ENCODE results near the gene SEC63.

The SEC63 gene

GRCh38 chr6:107853230-107853629 is 104.8 kb downstream of the SEC63 start:
- DNase-seq = no peak

- DNase-seq = no peak
Measured at GRCh38 chr6:107849325-107849724, 108.7 kb downstream of the SEC63 start.

GRCh38 chr6:107847844-107848802 is 109.9 kb downstream of the SEC63 start:
- DNase-seq = peak; percentile 36 to 66

- no peak for DNase-seq
Measured at GRCh38 chr6:107846262-107846795, 111.7 kb downstream of the SEC63 start.

GRCh38 chr6:107845777-107846176 is 112.2 kb downstream of the SEC63 start:
- DNase-seq = no peak

GRCh38 chr6:107843400-107843799 is 114.6 kb downstream of the SEC63 start:
- no peak for DNase-seq

GRCh38 chr6:107841275-107841670 is 116.7 kb downstream of the SEC63 start:
- no peak for DNase-seq

GRCh38 chr6:107840636-107841274 is 117.3 kb downstream of the SEC63 start:
- no peak for DNase-seq

GRCh38 chr6:107833136-107833535 is 124.9 kb downstream of the SEC63 start:
- no peak for DNase-seq

GRCh38 chr6:107832151-107833056 is 125.6 kb downstream of the SEC63 start:
- DNase-seq = no peak

GRCh38 chr6:107830060-107830459 is 127.9 kb downstream of the SEC63 start:
- DNase-seq = no peak

- no peak for DNase-seq
Measured at GRCh38 chr6:107827541-107827940, 130.5 kb downstream of the SEC63 start.

- no peak for DNase-seq
Measured at GRCh38 chr6:107823047-107823557, 134.9 kb downstream of the SEC63 start.

- no peak for DNase-seq
Measured at GRCh38 chr6:107822176-107823046, 135.6 kb downstream of the SEC63 start.

- DNase-seq = no peak
Measured at GRCh38 chr6:107821591-107821990, 136.4 kb downstream of the SEC63 start.

GRCh38 chr6:107820338-107821261 is 137.4 kb downstream of the SEC63 start:
- no peak for DNase-seq

- no peak for DNase-seq
Measured at GRCh38 chr6:107819964-107820337, 138.1 kb downstream of the SEC63 start.

GRCh38 chr6:107819217-107819616 is 138.8 kb downstream of the SEC63 start:
- DNase-seq = no peak

GRCh38 chr6:107818272-107818671 is 139.7 kb downstream of the SEC63 start:
- no peak for DNase-seq

- DNase-seq = no peak
Measured at GRCh38 chr6:107817784-107818183, 140.2 kb downstream of the SEC63 start.

Data from SW 1271 (cell line).